G401.6 (cell line): ENCODE data around the gene VAX1.

Experiments used
- FAIRE-seq: peaks from 2 replicates; lab custom pipeline; 2012; peaks lifted over from hg19 to GRCh38; lab: Jason Lieb, UNC

Gene VAX1

GRCh38 chr10:117163954-117164548 is 26.0 kb upstream of the VAX1 start:
- FAIRE-seq = no peak

GRCh38 chr10:117163061-117163953 is 25.2 kb upstream of the VAX1 start:
- FAIRE-seq = no peak

GRCh38 chr10:117162093-117163060 is 24.3 kb upstream of the VAX1 start:
- no peak for FAIRE-seq

DNA sequence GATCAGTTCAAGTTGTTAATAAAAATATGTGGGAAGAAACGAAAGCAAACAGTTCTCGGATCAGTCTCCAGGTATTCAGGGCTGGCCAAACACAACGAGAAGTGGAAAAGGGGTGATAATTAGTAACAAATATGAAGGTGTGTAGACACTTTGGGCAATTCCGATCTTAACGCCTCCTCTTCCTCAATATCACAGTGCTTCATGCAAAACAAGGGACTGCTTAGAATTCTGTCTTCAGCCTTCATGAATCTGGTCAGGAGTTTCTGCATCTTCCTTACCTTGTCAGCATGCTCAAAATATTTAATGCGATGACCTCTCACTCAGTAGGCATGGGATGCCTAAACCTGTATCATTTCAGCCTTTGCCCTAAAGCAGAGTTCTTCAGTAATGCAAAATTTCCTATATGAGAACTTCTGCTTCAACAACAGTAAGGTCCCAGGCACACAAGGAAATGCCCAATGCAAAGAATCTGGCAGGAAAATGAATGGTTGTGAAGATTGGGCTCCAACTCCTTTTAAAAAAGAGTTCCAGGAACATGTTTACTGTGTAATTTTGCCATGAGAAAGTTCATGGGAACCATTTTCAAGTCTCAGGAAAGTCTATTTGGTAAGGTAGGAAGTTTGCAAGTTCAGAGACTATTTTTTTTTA is 23.4 kb upstream of the VAX1 start:
- no peak for FAIRE-seq

DNA sequence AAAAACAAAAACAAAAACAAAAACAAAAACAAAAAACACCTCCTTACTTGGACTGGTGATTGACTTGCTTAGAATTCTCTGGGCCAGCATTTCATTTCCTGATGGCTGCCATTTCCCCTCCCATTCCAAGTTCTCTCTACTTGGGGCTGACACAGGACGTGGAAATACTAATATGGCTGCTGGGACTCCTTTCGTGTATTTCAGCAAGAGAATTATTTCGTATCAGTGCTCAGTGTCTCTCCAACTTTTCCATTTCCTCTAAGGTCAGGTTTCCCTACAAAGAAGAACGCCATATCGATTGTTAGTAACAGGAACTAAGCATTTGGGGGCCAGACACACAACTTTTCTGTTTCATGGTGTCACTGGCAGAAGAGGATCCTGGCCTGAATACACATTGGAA is 22.5 kb upstream of the VAX1 start:
- FAIRE-seq = no peak

DNA sequence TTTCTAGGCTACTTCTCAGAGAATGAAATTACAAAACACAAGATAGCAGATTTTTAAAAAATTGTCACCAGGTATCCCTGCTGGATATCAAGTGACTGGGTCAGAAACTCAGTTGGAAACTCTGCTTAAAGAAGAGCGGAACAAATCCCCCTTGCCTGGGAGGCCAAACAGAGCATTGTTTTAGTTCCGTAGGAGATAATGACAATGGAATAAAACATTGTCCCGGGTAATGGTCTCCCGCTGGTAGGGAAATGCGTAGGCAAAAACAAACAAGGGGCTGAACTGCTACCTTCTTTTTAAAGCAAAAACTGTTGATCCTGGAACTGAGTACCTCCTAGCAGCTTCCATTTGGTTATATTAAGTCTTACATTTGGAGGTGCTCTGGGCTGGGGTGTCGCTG is 21.3 kb upstream of the VAX1 start:
- FAIRE-seq = no peak

GRCh38 chr10:117158297-117158696 is 20.2 kb upstream of the VAX1 start:
- no peak for FAIRE-seq

DNA sequence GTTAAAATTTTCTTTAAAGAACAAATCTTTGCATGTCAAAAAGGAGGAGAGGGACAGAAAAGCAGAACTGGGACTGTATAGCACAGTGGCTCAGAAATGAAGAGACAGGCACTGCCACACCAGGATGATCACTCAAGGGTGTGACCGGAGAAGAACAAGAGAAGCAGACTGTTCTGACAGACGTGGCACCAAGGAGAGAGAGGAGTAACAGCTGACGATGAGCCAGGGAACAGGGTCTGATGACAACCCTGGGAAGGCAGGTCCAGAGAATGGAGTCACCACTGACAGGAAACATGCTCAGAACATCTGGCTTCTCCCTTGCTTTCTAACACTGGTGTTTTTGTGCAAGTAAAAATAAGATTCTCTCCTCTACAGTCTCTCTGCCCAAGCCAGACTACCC is 14.6 kb upstream of the VAX1 start:
- no peak for FAIRE-seq

- FAIRE-seq = no peak
Observed at GRCh38 chr10:117148284-117148683, 10.2 kb upstream of the VAX1 start.

DNA sequence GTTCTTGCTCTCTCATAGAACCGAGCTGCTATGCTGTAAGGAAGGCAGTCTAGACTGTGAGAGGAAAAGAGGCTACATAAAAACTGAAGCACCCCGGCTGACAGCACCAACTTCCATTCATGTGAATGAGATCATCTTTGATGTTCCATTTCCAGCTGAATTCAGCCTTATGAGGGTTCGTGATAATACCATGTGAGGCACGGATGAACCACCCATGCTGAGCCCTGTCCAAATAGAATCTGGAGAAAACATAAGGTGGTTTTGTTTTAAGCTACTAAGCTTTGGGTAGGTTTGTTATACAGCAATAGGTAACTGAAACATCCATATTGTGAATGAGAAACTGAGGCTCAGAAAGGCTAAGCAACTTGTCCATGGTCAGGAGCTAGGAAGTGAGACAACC is 6.9 kb upstream of the VAX1 start:
- FAIRE-seq = no peak

DNA sequence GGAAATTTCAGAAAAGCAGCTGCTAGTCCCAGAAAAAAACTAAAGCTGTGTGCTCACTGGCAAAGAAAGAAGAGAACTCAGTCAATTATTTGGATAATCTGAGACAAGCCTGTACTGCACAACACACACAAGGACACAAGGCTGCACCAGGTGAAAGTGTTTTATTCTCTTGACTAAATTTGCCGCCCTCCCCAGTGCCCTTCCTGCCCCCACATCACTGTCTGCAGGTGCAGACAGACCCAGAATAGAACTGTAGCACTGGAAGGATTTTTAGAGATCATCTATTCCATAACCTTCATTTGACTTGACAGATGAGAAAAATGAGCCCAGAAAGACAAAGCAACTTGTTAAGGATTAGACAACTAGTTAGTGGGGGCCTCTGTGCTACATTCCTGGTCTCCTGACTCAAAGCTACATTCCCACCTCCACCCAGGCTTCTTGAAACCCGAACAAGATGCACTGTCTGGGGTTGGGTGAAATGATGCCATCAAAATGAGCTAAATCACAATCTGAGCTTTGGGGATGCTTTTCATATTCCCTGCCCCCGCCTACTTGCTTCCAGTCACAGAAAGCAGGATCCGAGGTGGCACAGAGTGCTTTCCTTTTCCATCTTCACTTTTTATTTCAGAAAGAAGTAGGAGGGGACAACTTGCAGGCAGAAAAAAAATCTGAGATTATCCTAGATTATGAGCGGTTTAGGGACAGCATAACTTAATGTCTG is 5.2 kb upstream of the VAX1 start:
- FAIRE-seq = no peak

- FAIRE-seq = no peak
Observed at GRCh38 chr10:117140525-117140902, 2.4 kb upstream of the VAX1 start.

DNA sequence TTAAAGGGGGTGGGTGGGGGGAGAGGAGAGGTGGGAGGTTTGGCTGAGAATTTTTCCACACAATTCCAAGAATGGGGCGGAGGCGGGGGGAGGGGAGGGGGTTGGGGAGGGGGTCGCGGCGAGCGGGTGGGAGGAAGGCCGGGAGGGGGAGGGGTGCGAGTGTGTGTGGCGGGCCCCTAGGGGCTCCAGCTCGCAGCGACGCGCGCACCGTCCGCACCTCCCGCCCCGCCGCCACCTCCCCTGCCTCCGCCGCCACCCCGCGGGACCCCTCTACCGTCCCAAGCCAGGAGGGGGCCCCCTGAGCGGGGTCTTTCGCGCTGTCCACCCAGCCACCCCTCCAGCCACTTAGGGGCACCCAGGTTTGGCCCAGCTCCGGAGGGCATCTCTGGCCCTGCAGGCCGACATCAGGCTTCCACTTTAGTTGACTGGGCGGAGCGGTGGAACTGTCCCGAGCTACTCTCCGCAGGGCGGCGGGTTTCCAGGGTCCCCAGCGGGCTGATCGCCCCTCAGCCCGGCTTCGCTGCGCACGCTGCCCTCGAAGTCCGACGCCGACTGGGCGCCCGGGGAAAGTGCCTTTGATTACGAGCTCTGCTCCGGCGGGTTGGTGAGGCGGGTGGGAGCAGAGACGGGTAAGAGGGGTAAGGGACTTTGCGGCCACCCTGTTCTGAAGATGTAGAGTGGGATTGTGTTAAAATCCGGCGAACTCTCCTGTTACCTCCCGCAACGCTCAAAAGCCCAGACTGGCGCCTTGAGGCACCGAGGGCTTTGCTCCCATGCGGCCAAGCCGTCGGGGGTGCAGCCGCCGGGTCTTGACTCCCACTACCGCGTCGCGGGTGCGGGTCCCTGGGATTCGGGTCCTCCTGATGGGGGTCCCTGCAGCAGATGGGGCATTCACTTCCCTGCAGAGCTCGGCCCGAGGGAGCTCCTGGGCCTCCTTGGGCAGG is 1.8 kb upstream of the VAX1 start:
- no peak for FAIRE-seq

DNA sequence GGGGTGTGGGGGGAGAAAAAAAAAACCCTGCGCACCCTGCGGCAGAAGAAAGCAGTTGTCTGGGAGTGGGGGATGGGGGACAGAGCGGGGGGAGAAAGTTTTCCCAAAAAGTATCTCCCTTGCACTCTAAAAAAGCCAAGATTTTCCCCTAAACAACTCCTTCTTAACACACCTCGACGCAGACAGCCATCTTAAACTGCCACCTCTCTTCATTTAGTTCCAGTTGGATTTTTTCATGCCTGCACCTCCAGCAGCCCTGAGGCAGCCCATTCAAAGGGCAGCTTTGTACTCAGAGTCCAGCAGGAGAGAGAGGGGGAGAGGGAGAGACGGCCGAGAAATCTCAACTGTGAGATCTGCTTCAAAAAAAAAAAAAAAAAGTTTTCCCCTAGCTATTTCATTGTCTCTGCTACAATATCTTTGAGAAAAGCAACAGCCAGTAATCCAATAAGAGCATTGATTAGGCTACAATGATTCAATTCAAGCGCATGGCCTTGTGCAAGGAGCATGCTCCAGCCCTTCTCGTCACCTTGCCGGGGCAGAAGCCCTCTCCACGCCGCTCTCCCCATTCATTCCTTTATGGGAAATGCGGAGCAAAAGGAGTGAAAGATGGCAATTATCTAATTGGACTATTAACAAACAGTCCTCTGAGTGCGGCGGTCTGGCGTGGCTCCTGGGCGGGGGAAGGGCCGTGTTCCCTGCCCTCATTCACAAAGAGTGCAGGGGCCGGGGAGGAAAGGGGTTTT is 939 bp upstream of the VAX1 start:
- no peak for FAIRE-seq

DNA sequence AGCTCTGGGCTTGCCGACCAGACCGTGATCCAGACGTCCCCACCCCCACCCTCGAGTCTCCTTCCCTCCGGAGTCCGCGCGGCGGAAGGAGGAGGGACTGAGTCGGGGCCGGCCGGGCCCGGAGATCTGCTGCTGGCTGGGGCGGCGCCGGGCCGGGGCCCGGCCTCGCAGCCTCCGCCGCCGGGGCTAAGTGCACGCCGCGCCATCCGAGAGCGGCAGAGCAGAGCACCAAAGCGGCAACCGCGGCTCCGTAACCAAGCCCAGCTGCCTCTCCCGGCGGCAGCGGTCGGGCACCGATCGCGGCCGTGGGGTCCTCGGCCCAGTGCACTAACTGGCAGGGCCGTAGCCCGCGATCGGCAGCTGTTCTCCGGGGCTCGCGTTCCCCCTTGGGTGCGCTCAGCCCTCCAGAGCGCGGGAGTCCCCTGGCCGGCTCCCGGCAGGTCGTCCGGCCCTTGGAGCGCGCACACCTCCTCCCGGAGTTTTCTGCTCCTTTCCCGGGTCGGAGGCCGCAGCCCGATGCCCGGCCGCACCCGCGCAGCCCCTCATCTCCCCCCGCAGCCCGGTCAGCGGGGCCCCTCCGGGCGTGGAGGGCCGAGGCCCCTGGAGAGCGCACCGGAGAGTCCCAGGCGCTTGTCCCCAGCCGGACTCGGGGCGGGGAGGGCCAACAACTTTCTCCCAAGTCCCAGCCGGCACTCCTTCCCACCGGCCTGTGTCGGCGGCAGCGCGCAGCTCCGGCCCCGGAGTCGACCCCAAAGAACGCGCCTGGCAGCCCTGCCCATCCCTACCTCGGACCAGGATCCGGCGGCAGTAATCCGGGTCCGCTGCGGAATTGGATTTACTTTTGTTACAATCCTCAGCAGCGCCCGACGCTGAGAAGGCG is 799 bp downstream of the VAX1 start:
- no peak for FAIRE-seq

GRCh38 chr10:117136391-117136975 is 1.6 kb downstream of the VAX1 start:
- no peak for FAIRE-seq

GRCh38 chr10:117135480-117136140 is 2.5 kb downstream of the VAX1 start:
- no peak for FAIRE-seq

DNA sequence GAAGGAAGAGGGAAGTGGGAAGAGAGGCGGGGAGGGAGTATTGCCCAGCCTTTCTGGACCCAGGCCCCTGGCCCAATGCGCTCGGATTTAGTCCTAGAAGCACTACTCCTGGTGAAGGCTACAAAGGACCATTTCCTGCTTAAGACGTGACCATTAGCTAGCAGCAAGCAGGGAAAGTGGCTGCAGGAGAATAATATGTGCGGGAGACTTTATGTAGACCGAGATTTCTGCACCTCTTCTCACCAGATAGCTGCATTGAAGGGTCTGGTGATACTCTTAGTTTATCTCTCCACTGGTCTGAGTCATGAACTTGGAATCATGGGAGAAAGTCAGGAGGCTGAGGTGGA is 3.1 kb downstream of the VAX1 start:
- FAIRE-seq = no peak
